ENCODE data around the gene RHCE. TPM values are rescaled to one million over a fixed set of nuclear protein-coding genes. Genes with fewer than 3 reads are reported as not detected.
"Not testable (repeated sequence)": the region's sequence is repeated elsewhere in the genome, so short reads cannot be mapped to it uniquely, and the experiment has no call there.

The RHCE gene
- total RNA-seq, 1 donor from 2014 or later, result 1.4 TPM

- not testable (repeated sequence) for DNase-seq (ENCODE audit: low spot score)
Measured at GRCh38 chr1:25402947-25403803, 17.4 kb downstream of the RHCE start.

- DNase-seq (ENCODE audit: low spot score), result not testable (repeated sequence)
Measured at GRCh38 chr1:25398079-25398478, 22.5 kb downstream of the RHCE start.

GRCh38 chr1:25397549-25397948, 23.1 kb downstream of the RHCE start:
- not testable (repeated sequence) for DNase-seq (ENCODE audit: low spot score)

DNA sequence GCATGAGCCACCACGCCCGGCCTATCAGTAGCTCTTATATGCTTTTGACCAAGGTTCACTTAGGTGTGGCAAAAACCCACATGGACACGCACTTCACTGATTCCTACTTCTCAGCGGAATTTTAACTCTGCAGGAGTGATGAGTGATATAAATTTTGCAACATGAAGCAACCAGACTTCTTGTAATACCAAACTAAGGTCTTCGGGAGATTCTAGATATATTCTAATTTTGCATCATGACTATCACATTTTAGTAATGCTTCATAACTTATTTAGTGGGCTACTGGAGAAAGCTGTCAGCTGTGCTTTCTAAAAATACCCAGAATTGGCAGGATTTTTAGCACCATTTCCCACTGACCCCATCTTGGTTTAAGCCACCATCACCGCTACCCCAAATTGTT, 27.8 kb downstream of the RHCE start:
- no peak for DNase-seq (ENCODE audit: low spot score)

- not testable (repeated sequence) for DNase-seq (ENCODE audit: low spot score)
Measured at GRCh38 chr1:25389721-25390120, 30.9 kb downstream of the RHCE start.

- DNase-seq (ENCODE audit: low spot score), result not testable (repeated sequence)
Measured at GRCh38 chr1:25388691-25389090, 31.9 kb downstream of the RHCE start.

- not testable (repeated sequence) for DNase-seq (ENCODE audit: low spot score)
Measured at GRCh38 chr1:25387096-25387495, 33.5 kb downstream of the RHCE start.

DNA sequence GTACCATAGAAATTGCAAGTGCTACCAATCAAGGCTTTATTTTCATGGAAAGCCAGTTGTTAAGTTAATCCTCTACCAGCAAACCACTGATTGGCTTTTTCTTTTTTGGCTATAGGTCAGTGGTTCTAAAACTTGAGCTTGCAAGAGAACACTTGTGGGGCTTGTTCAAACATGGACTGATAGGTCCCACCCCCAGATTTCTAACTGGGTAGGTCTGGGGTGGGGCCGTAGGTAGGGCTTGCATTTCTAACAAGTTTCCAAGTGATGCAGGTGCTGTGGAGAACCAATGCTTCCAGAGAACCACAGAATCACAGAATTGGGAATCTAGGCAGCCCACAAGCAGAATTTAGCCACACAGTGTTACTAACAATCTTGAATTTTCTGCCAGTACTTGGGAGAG, 36.8 kb downstream of the RHCE start:
- DNase-seq (ENCODE audit: low spot score), result not testable (repeated sequence)

GRCh38 chr1:25383090-25383489, 37.5 kb downstream of the RHCE start:
- not testable (repeated sequence) for DNase-seq (ENCODE audit: low spot score)

- not testable (repeated sequence) for DNase-seq (ENCODE audit: low spot score)
Measured at GRCh38 chr1:25382543-25382942, 38.1 kb downstream of the RHCE start.

- DNase-seq (ENCODE audit: low spot score), result not testable (repeated sequence)
Measured at GRCh38 chr1:25378367-25378766, 42.3 kb downstream of the RHCE start.

GRCh38 chr1:25371757-25372156, 48.9 kb downstream of the RHCE start:
- DNase-seq (ENCODE audit: low spot score), result peak; percentile 11

DNA sequence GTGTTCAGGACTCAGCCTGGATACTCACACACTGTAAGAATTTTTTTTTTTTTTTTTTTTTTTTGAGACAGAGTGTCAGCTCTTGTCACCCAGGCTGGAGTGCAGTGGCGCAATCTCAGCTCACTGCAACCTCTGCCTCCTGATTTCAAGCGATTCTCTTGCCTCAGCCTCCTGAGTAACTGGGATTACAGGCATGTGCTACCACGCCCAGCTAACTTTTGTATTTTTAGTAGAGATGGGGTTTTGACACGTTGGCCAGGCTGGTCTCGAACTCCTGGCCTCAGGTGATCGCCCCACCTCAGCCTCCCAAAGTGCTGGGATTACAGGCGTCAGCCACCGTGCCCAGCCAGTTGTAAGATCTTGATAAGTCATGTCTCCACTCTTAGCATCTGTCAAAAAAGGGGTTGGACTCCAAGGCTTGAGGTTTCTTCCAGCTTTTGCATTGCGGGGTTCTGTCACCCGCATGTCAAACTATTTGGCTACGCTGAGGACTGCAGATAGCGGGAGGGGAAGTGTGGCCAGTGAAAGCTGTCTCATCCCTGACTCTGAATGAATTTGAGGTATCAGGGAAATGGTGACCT, 50.8 kb downstream of the RHCE start:
- not testable (repeated sequence) for DNase-seq (ENCODE audit: low spot score)

GRCh38 chr1:25369241-25369640, 51.4 kb downstream of the RHCE start:
- DNase-seq (ENCODE audit: low spot score), result no peak

- DNase-seq (ENCODE audit: low spot score), result not testable (repeated sequence)
Measured at GRCh38 chr1:25362634-25363559, 57.7 kb downstream of the RHCE start.

DNA sequence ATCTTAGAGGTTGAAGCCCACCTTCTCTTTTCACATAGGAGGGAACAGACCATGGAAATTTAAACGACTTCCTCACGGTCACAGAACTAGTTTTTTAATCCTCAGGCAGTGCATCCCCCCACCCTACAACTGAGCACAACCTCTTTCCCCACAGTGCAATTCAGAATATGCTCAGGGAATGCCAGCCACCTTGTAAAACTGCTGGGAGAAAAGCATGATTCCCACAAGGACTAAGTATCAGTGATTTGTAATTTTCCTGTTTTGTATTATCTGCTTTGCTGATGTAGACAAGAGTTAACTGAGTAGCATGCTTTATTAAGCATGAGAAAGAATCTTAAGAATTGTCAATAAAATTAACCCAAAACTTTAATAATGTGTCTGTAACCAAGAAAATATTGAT, 58.7 kb downstream of the RHCE start:
- no peak for DNase-seq (ENCODE audit: low spot score)

GRCh38 chr1:25360596-25361581, 59.7 kb downstream of the RHCE start:
- no peak for DNase-seq (ENCODE audit: low spot score)

DNA sequence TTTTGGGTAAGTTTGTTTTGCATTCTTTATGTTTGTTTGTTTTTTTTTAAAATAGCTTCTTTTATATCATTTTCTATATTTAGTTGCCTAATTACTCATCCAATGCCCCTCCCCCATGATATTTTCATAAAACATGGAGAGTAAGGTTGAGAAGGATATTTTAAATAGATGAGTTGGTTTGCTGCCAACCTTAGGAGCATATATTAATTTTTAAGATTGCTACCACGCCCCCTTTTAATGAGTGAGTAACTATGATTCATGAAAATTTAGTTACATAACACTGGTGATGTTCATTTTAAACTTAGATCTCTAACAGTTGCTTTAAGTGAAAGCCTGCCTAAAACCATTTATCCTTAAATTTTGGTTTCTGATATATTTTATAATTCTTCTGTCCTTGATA, 63.8 kb downstream of the RHCE start:
- DNase-seq (ENCODE audit: low spot score), result no peak

DNA sequence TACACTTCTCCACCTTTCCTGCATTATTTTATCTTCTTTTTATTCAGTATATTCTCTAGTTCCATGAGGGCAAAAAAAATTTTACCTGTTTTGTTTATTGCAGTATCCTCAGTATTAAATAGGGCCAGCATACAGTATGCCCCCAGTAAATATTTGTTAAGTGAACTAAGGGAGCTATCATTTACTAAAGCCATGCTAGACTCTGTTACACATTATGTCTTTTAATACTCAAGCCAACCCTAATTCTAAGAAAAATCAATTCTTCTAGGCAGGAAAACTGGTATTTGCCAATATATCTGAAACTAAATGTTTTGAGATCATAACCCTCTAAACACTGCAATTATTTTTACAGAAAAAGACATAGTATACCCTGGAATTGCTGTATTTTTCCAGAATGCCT, 64.2 kb downstream of the RHCE start:
- no peak for DNase-seq (ENCODE audit: low spot score)

- no peak for DNase-seq (ENCODE audit: low spot score)
Measured at GRCh38 chr1:25355841-25356395, 64.7 kb downstream of the RHCE start.
